Left forelimb (tissue), 1 donor: ENCODE results near the gene MS4A10.
"Not testable (repeated sequence)": the region's sequence is repeated elsewhere in the genome, so short reads cannot be mapped to it uniquely, and the experiment has no call there.

Experiments used
- DNase-seq: peaks from one replicate; pipeline ENCODE4 v3.0.0-alpha.2; 2018; ENCODE audit warnings: low spot score

The MS4A10 gene

GRCh38 chr11:60785136-60785535 is at the start of gene MS4A10:
Gene MS4A10 (plus strand): TSS chr11:60785333. CDS start chr11:60790336, 5,003 bp downstream.
- DNase-seq: no peak

- no peak for DNase-seq
Measured at GRCh38 chr11:60739114-60739513, 46.0 kb upstream of the MS4A10 start.

GRCh38 chr11:60740573-60740972 is 44.6 kb upstream of the MS4A10 start:
- no peak for DNase-seq

GRCh38 chr11:60741421-60741820 is 43.7 kb upstream of the MS4A10 start:
- DNase-seq: no peak

- no peak for DNase-seq
Measured at GRCh38 chr11:60743058-60743457, 42.1 kb upstream of the MS4A10 start.

- no peak for DNase-seq
Measured at GRCh38 chr11:60744114-60744513, 41.0 kb upstream of the MS4A10 start.

- DNase-seq: no peak
Measured at GRCh38 chr11:60747359-60747873, 37.7 kb upstream of the MS4A10 start.

GRCh38 chr11:60748225-60748624 is 36.9 kb upstream of the MS4A10 start:
- no peak for DNase-seq

- DNase-seq: no peak
Measured at GRCh38 chr11:60748821-60749220, 36.3 kb upstream of the MS4A10 start.

GRCh38 chr11:60750911-60751310 is 34.2 kb upstream of the MS4A10 start:
- DNase-seq: no peak

GRCh38 chr11:60753309-60753708 is 31.8 kb upstream of the MS4A10 start:
- DNase-seq: no peak

- no peak for DNase-seq
Measured at GRCh38 chr11:60754887-60755286, 30.2 kb upstream of the MS4A10 start.

- no peak for DNase-seq
Measured at GRCh38 chr11:60756307-60757032, 28.7 kb upstream of the MS4A10 start, which contains the start of gene MS4A15. Gene MS4A15 (plus strand): TSS chr11:60756867. CDS start chr11:60763734, 6,867 bp downstream.

- no peak for DNase-seq
Measured at GRCh38 chr11:60757231-60757800, 27.8 kb upstream of the MS4A10 start.

- DNase-seq: not testable (repeated sequence)
Measured at GRCh38 chr11:60758671-60759070, 26.5 kb upstream of the MS4A10 start.

GRCh38 chr11:60759438-60760225 is 25.5 kb upstream of the MS4A10 start:
- not testable (repeated sequence) for DNase-seq

GRCh38 chr11:60761436-60762190 is 23.5 kb upstream of the MS4A10 start:
- no peak for DNase-seq

GRCh38 chr11:60762851-60763691 is 22.1 kb upstream of the MS4A10 start:
- DNase-seq: no peak

GRCh38 chr11:60763692-60764369 is 21.3 kb upstream of the MS4A10 start:
- no peak for DNase-seq

GRCh38 chr11:60764879-60765278 is 20.3 kb upstream of the MS4A10 start:
- DNase-seq: no peak
